ENCODE data around the gene G6PC2.

GRCh38 chr2:168952424-168952823, 51.3 kb downstream of the G6PC2 start:
- TF ChIP-seq POLR2AphosphoS5 (IDR thresholded peaks at IDR 0.05; ENCODE audit: low read depth, low read length) = no peak
- no peak for TF ChIP-seq REST (IDR thresholded peaks at IDR 0.05; ENCODE audit: insufficient read depth in 1 of 2, low read depth in 2 of 2, low read length in 2 of 2)
- no peak for TF ChIP-seq TAF1 (IDR thresholded peaks at IDR 0.05; ENCODE audit: borderline replicate concordance, insufficient read depth, low read length)
- TF ChIP-seq SIN3A (IDR thresholded peaks at IDR 0.05; ENCODE audit: borderline replicate concordance, insufficient read depth, low read length) = no peak
- TF ChIP-seq FOXP2 (optimal IDR thresholded peaks at IDR 0.05; ENCODE audit: borderline replicate concordance, extremely low read depth, extremely low read length, insufficient read depth) = no peak
